DOHH2 (cell line): Measurements from ENCODE around the gene EEF2KMT.

Experiments used
- CTCF ChIP-seq: fragments of 200-600 bp; sonication (generic); IDR thresholded peaks from one replicate; pipeline ENCODE4 v1.5.1; 2014; ENCODE audit warnings: antibody characterized with exemption, mild to moderate bottlenecking, low read depth, low read length; ENCODE audit not compliant: poor library complexity, severe bottlenecking
- EZH2phosphoT487 ChIP-seq: fragments of 200-600 bp; sonication (generic); IDR thresholded peaks from 2 replicates; pipeline ENCODE4 v1.6.1; 2017; ENCODE audit warnings: borderline replicate concordance, mild to moderate bottlenecking, antibody characterized with exemption, low read length, moderate library complexity, mixed read lengths

- TF ChIP-seq CTCF: no peak
- TF ChIP-seq EZH2phosphoT487: no peak
Observed at GRCh38 chr16:5108505-5109158, 11.0 kb upstream of the EEF2KMT start.
